GM23338 (cell line): Measurements from ENCODE around the gene PHLDB1. TPM values are rescaled to one million over a fixed set of nuclear protein-coding genes. Genes with fewer than 3 reads are reported as not detected.

Experiments
- ATAC-seq: fragments of 200-7000 bp; cut with Tn5 transposase; 3 replicates; pipeline ENCODE4 v1.9.1; 2020
- DNase-seq: peaks from one replicate; pipeline ENCODE4 v3.0.0-alpha.2; 2015; ENCODE audit warnings: low spot score
- H2AFZ ChIP-seq: fragments of 200-600 bp; sonication (generic); 2 replicates; pipeline ENCODE4 v1.8.0; 2016; ENCODE audit warnings: antibody characterized with exemption, mild to moderate bottlenecking, moderate library complexity
- H3F3A ChIP-seq: fragments of 200-600 bp; sonication (generic); replicated peaks from 2 replicates; pipeline ENCODE4 v1.8.0; 2017; ENCODE audit warnings: antibody characterized with exemption, mixed run types, low read depth
- H3K27ac ChIP-seq: fragments of 200-600 bp; sonication (generic); 2 replicates; pipeline ENCODE4 v1.6.1; 2016; ENCODE audit warnings: low read depth
- H3K27me3 ChIP-seq: fragments of 200-600 bp; sonication (generic); 2 replicates; pipeline ENCODE4 v1.8.0; 2016; ENCODE audit warnings: mild to moderate bottlenecking, mixed run types, moderate library complexity; ENCODE audit not compliant: insufficient read depth
- H3K36me3 ChIP-seq: fragments of 200-600 bp; sonication (generic); 2 replicates; pipeline ENCODE4 v1.8.0; 2016; ENCODE audit warnings: mild to moderate bottlenecking; ENCODE audit not compliant: insufficient read depth
- H3K4me1 ChIP-seq: fragments of 200-600 bp; sonication (generic); 2 replicates; pipeline ENCODE4 v1.8.0; 2016; ENCODE audit warnings: mild to moderate bottlenecking, moderate library complexity; ENCODE audit not compliant: insufficient read depth
- H3K4me2 ChIP-seq: fragments of 200-600 bp; sonication (generic); 2 replicates; pipeline ENCODE4 v1.7.1; 2017; ENCODE audit warnings: mixed run types
- H3K4me3 ChIP-seq: fragments of 200-600 bp; sonication (generic); 2 replicates; pipeline ENCODE4 v1.6.1; 2016; ENCODE audit warnings: mixed run types
- H3K79me2 ChIP-seq: fragments of 200-600 bp; sonication (generic); replicated peaks from 2 replicates; pipeline ENCODE4 v1.8.0; 2017; ENCODE audit warnings: mild to moderate bottlenecking; ENCODE audit not compliant: insufficient read depth
- H3K9me2 ChIP-seq: fragments of 200-600 bp; sonication (generic); 2 replicates; pipeline ENCODE4 v1.8.0; 2017; ENCODE audit not compliant: insufficient read depth
- H4K20me1 ChIP-seq: fragments of 200-600 bp; sonication (generic); replicated peaks from 2 replicates; pipeline ENCODE4 v1.8.0; 2017; ENCODE audit warnings: mild to moderate bottlenecking; ENCODE audit not compliant: insufficient read depth
- H3K27ac Mint-ChIP-seq: 2 replicates; pipeline ENCODE4 v1.8.0; 2020; ENCODE audit warnings: inconsistent platforms, mild to moderate bottlenecking, moderate library complexity, mixed read lengths
- H3K27me3 Mint-ChIP-seq: 3 replicates; pipeline ENCODE4 v1.8.0; 2022; ENCODE audit warnings: low read depth, mild to moderate bottlenecking, moderate library complexity, mixed read lengths, inconsistent platforms; ENCODE audit not compliant: insufficient read depth, poor library complexity
- H3K36me3 Mint-ChIP-seq: 3 replicates; pipeline ENCODE4 v1.8.0; 2021; ENCODE audit warnings: low read depth, mild to moderate bottlenecking, inconsistent platforms, moderate library complexity, mixed read lengths
- H3K4me1 Mint-ChIP-seq: 3 replicates; pipeline ENCODE4 v1.8.0; 2020; ENCODE audit warnings: mild to moderate bottlenecking, inconsistent platforms, mixed read lengths
- H3K4me3 Mint-ChIP-seq: 3 replicates; pipeline ENCODE4 v1.8.0; 2021; ENCODE audit warnings: moderate library complexity, mild to moderate bottlenecking, inconsistent platforms, mixed read lengths
- H3K9me3 Mint-ChIP-seq: 3 replicates; pipeline ENCODE4 v1.8.0; 2020; ENCODE audit warnings: moderate library complexity, mild to moderate bottlenecking, inconsistent platforms, mixed read lengths
- CREB1 ChIP-seq: fragments of 250-450 bp; sonication (Bioruptor Pico); IDR thresholded peaks from 2 replicates; pipeline ENCODE4 v1.5.0; 2020; ENCODE audit warnings: low read depth, mild to moderate bottlenecking, moderate library complexity
- EZH2 ChIP-seq: fragments of 200-600 bp; sonication (generic); IDR thresholded peaks from one replicate; pipeline ENCODE4 v1.8.0; 2017; ENCODE audit warnings: antibody characterized with exemption, mild to moderate bottlenecking, low read depth; ENCODE audit not compliant: unreplicated experiment
- EZH2phosphoT487 ChIP-seq: fragments of 200-600 bp; sonication (generic); IDR thresholded peaks from one replicate; pipeline ENCODE4 v1.8.1; 2018; ENCODE audit warnings: antibody characterized with exemption; ENCODE audit not compliant: unreplicated experiment
- JUNB ChIP-seq: IDR thresholded peaks from one replicate; pipeline ENCODE4 v1.6.1; 2016; ENCODE audit warnings: antibody characterized with exemption; ENCODE audit not compliant: unreplicated experiment
- POLR2AphosphoS5 ChIP-seq: IDR thresholded peaks from 2 replicates; pipeline ENCODE4 v1.6.1; 2016; ENCODE audit warnings: antibody characterized with exemption, low read depth
- STAT1 ChIP-seq: IDR thresholded peaks from one replicate; pipeline ENCODE4 v1.6.1; 2016; ENCODE audit warnings: antibody characterized with exemption; ENCODE audit not compliant: unreplicated experiment
- ZNF331 ChIP-seq: fragments of 250-450 bp; sonication (Bioruptor Pico); IDR thresholded peaks from 2 replicates; pipeline ENCODE4 v1.5.0; 2020; ENCODE audit warnings: low read depth, mild to moderate bottlenecking, moderate library complexity
- polyA plus RNA-seq: library from polyadenylated mRNA; unstranded; fragments of >200 nt; fragmentation: Nextera tagmentation; extraction: Ambion mirVana; gene quantifications from 2 replicates; pipeline ENCODE4 v1.2.1, GENCODE V29; 2016
- total RNA-seq: library from RNA; depleted of rRNA; stranded (reverse); fragments of >200 nt; shearing (Covaris generic); gene quantifications from 2 replicates; pipeline ENCODE4 v1.2.3, GENCODE V29; 2014
- TF ChIP-seq, protein P1 (sequence below): fragments of 250-450 bp; sonication (Bioruptor Pico); IDR thresholded peaks from 2 replicates; pipeline ENCODE4 v1.5.0; 2020; ENCODE audit warnings: mild to moderate bottlenecking, moderate library complexity
- TF ChIP-seq, protein P2 (sequence below), 2 experiments: fragments of 200-600 bp in 1 of 2; sonication (generic) in 1 of 2; conservative IDR thresholded peaks; 2 replicates each; pipeline versions ENCODE4 v1.5.1 to v1.6.1; 2016 to 2017; ENCODE audit warnings: antibody characterized with exemption in 2 of 2, low read depth in 2 of 2, mild to moderate bottlenecking in 2 of 2, moderate library complexity in 1 of 2
- TF ChIP-seq, protein P3 (sequence below): IDR thresholded peaks from 2 replicates; pipeline ENCODE4 v1.6.1; 2016; ENCODE audit warnings: antibody characterized with exemption

PHLDB1 gene
- total and polyA plus RNA-seq, 2 experiments from 2014 or later: 46.0 to 85.2 TPM

DNA sequence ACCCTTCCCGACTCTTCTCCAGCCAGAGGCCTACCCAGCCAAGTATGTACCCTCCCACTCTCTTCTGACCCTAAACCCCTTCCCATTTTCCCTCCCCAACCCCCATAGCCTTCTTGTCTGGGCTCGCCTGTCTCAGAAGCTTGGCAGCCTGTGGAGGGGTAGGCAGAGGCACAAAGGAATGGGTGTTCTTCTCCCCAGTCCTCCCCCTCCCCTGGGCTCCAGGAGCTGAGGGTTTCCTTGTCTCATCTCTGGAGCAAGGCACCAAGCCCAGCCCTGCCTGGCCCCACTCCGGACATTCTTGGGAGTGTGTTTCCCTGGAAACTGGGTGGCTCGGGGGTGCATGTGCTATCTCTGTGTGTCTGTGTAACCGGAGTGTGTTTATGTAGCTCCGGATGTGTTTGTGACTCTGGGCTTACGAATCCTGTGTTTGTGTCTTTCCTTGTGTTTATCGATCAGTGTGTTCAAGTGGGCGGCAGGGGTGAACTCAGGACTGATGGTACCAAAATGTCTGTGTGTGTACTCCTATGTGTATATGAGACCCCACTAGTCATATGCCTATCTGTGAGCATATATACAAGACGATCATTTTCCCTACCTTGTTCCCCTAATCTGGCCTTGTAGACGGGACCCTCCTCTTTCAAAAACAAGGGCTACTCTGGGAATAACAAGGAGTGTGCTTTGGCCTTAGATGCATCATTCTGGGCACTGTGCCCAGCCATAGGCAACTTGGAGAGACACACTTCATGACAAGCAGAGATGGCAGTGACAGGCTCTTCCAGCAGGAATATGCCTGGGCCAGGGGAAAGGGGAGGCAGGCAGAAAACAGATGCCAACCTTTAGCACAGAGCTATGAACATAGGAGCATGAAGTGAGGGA is 10.9 kb downstream of the PHLDB1 start:
- Histone ChIP-seq H3K27ac (no peak overlapping the region), H3K4me1 (peaks cover 65% of the 10 kb centered on the region), H4K20me1 (peaks cover 4% of the 10 kb centered on the region; the same call in 1 of the 2 replicates), H3K9me2 (no peaks in the 10 kb centered on the region), H2AFZ (peak overlapping the region; percentile 74; the same call in 1 of the 2 replicates), H3K36me3 (no peaks in the 10 kb centered on the region), H3K27me3 (no peaks in the 10 kb centered on the region), H3F3A (peaks cover 15% of the 10 kb centered on the region), H3K79me2 (peaks cover 19% of the 10 kb centered on the region), H3K4me2 (no peak overlapping the region), H3K4me3 (no peak overlapping the region)
- no peak for TF ChIP-seq JUNB
- H3K9me3 Mint-ChIP-seq: no peaks in the 10 kb centered on the region; the same call in 2 of the 3 replicates
- H3K36me3 Mint-ChIP-seq: no peaks in the 10 kb centered on the region; the same call in 2 of the 3 replicates
- no peak overlapping the region for H3K27ac Mint-ChIP-seq
- no peak for DNase-seq
- H3K4me3 Mint-ChIP-seq: no peak overlapping the region; the same call in 2 of the 3 replicates
- no peak for ATAC-seq
- peaks cover 17% of the 10 kb centered on the region for H3K27me3 Mint-ChIP-seq
- peaks cover 77% of the 10 kb centered on the region for H3K4me1 Mint-ChIP-seq

DNA sequence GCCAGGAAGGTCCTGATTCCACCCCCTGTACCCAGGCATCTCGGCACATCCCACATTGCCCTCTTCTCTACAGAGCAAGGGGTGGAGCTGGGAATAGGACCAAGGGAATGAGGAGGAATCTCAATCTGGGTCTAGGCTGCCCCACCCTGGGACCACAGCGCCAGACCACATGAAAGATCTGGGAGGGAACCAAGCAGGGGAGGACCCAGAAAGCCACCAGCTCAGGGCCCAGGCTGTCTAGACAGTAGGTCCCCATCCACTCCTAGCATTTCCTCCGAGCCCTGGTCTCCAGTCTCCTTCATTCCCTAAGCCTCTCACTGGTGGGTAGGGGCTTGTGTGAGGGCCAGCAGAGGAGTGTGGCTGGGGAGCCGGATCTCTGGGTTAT is 11.6 kb downstream of the PHLDB1 start:
- Mint-ChIP-seq H3K4me3 (no peak overlapping the region; the same call in 2 of the 3 replicates), H3K4me1 (peaks cover 79% of the 10 kb centered on the region), H3K27ac (no peak overlapping the region), H3K9me3 (no peaks in the 10 kb centered on the region; the same call in 2 of the 3 replicates), H3K27me3 (peaks cover 16% of the 10 kb centered on the region), H3K36me3 (peaks cover 4% of the 10 kb centered on the region; the same call in 2 of the 3 replicates)
- Histone ChIP-seq H3K4me2 (no peak overlapping the region), H4K20me1 (peaks cover 4% of the 10 kb centered on the region; the same call in 1 of the 2 replicates), H2AFZ (no peak overlapping the region), H3K4me3 (no peak overlapping the region), H3K27me3 (no peaks in the 10 kb centered on the region), H3F3A (peaks cover 15% of the 10 kb centered on the region), H3K27ac (no peak overlapping the region), H3K9me2 (no peaks in the 10 kb centered on the region), H3K4me1 (peaks cover 60% of the 10 kb centered on the region), H3K36me3 (no peaks in the 10 kb centered on the region), H3K79me2 (peaks cover 24% of the 10 kb centered on the region)
- DNase-seq (no peak), ATAC-seq (no peak)
- TF ChIP-seq, protein P1, sequence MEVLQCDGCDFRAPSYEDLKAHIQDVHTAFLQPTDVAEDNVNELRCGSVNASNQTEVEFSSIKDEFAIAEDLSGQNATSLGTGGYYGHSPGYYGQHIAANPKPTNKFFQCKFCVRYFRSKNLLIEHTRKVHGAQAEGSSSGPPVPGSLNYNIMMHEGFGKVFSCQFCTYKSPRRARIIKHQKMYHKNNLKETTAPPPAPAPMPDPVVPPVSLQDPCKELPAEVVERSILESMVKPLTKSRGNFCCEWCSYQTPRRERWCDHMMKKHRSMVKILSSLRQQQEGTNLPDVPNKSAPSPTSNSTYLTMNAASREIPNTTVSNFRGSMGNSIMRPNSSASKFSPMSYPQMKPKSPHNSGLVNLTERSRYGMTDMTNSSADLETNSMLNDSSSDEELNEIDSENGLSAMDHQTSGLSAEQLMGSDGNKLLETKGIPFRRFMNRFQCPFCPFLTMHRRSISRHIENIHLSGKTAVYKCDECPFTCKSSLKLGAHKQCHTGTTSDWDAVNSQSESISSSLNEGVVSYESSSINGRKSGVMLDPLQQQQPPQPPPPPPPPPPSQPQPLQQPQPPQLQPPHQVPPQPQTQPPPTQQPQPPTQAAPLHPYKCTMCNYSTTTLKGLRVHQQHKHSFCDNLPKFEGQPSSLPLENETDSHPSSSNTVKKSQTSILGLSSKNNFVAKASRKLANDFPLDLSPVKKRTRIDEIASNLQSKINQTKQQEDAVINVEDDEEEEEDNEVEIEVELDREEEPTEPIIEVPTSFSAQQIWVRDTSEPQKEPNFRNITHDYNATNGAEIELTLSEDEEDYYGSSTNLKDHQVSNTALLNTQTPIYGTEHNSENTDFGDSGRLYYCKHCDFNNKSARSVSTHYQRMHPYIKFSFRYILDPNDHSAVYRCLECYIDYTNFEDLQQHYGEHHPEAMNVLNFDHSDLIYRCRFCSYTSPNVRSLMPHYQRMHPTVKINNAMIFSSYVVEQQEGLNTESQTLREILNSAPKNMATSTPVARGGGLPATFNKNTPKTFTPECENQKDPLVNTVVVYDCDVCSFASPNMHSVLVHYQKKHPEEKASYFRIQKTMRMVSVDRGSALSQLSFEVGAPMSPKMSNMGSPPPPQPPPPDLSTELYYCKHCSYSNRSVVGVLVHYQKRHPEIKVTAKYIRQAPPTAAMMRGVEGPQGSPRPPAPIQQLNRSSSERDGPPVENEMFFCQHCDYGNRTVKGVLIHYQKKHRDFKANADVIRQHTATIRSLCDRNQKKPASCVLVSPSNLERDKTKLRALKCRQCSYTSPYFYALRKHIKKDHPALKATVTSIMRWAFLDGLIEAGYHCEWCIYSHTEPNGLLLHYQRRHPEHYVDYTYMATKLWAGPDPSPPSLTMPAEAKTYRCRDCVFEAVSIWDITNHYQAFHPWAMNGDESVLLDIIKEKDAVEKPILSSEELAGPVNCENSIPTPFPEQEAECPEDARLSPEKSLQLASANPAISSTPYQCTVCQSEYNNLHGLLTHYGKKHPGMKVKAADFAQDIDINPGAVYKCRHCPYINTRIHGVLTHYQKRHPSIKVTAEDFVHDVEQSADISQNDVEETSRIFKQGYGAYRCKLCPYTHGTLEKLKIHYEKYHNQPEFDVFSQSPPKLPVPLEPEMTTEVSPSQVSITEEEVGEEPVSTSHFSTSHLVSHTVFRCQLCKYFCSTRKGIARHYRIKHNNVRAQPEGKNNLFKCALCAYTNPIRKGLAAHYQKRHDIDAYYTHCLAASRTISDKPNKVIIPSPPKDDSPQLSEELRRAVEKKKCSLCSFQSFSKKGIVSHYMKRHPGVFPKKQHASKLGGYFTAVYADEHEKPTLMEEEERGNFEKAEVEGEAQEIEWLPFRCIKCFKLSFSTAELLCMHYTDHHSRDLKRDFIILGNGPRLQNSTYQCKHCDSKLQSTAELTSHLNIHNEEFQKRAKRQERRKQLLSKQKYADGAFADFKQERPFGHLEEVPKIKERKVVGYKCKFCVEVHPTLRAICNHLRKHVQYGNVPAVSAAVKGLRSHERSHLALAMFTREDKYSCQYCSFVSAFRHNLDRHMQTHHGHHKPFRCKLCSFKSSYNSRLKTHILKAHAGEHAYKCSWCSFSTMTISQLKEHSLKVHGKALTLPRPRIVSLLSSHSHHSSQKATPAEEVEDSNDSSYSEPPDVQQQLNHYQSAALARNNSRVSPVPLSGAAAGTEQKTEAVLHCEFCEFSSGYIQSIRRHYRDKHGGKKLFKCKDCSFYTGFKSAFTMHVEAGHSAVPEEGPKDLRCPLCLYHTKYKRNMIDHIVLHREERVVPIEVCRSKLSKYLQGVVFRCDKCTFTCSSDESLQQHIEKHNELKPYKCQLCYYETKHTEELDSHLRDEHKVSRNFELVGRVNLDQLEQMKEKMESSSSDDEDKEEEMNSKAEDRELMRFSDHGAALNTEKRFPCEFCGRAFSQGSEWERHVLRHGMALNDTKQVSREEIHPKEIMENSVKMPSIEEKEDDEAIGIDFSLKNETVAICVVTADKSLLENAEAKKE (CRISPR knock-in tag): no peak
- TF ChIP-seq, protein P2, sequence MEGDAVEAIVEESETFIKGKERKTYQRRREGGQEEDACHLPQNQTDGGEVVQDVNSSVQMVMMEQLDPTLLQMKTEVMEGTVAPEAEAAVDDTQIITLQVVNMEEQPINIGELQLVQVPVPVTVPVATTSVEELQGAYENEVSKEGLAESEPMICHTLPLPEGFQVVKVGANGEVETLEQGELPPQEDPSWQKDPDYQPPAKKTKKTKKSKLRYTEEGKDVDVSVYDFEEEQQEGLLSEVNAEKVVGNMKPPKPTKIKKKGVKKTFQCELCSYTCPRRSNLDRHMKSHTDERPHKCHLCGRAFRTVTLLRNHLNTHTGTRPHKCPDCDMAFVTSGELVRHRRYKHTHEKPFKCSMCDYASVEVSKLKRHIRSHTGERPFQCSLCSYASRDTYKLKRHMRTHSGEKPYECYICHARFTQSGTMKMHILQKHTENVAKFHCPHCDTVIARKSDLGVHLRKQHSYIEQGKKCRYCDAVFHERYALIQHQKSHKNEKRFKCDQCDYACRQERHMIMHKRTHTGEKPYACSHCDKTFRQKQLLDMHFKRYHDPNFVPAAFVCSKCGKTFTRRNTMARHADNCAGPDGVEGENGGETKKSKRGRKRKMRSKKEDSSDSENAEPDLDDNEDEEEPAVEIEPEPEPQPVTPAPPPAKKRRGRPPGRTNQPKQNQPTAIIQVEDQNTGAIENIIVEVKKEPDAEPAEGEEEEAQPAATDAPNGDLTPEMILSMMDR (conservative IDR thresholded peaks at IDR 0.05; ENCODE audit: low read depth in 2 of 2): no peak
- TF ChIP-seq CREB1 (CRISPR knock-in tag) (no peak), POLR2AphosphoS5 (no peak), ZNF331 (CRISPR knock-in tag) (no peak), STAT1 (no peak), EZH2 (no peak), EZH2phosphoT487 (no peak)
- TF ChIP-seq, protein P3, sequence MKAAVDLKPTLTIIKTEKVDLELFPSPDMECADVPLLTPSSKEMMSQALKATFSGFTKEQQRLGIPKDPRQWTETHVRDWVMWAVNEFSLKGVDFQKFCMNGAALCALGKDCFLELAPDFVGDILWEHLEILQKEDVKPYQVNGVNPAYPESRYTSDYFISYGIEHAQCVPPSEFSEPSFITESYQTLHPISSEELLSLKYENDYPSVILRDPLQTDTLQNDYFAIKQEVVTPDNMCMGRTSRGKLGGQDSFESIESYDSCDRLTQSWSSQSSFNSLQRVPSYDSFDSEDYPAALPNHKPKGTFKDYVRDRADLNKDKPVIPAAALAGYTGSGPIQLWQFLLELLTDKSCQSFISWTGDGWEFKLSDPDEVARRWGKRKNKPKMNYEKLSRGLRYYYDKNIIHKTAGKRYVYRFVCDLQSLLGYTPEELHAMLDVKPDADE: no peak
